ENCODE results near the gene SCAPER. TPM values are rescaled to one million over a fixed set of nuclear protein-coding genes. Genes with fewer than 3 reads are reported as not detected.

SCAPER gene
- polyA plus RNA-seq, 1 donor from 2014 or later: 77.1 TPM

GRCh38 chr15:76393614-76394013 lies 511.5 kb downstream of the SCAPER start:
- no peak overlapping the region for H3K27ac ChIP-seq (ENCODE audit: low read length)
- no peak overlapping the region for H2AFZ ChIP-seq (ENCODE audit: low read depth, low read length)
- H3K27me3 ChIP-seq (ENCODE audit: insufficient read depth, low read depth, low read length): no peaks in the 10 kb centered on the region
- no peak overlapping the region for H3K9ac ChIP-seq (ENCODE audit: low read length)
- H3K4me2 ChIP-seq (ENCODE audit: low read length): no peak overlapping the region
- H3K9me2 ChIP-seq (ENCODE audit: insufficient read depth, low read length): no peaks in the 10 kb centered on the region
- no peaks in the 10 kb centered on the region for H4K20me1 ChIP-seq (ENCODE audit: insufficient read depth)
- H3F3A ChIP-seq (ENCODE audit: insufficient read depth, low read length, poor library complexity, severe bottlenecking): no peaks in the 10 kb centered on the region
- TF ChIP-seq EZH2 (IDR thresholded peaks at IDR 0.05; ENCODE audit: borderline replicate concordance, insufficient read depth, low read length, poor library complexity, severe bottlenecking): no peak
- no peaks in the 10 kb centered on the region for H3K79me2 ChIP-seq (replicated peaks; ENCODE audit: insufficient read depth, low read length)
- no peaks in the 10 kb centered on the region for H3K9me3 ChIP-seq (ENCODE audit: low read length)
- H3K36me3 ChIP-seq (ENCODE audit: insufficient read depth, low read length): no peaks in the 10 kb centered on the region
- no peak overlapping the region for H3K4me3 ChIP-seq (ENCODE audit: low read length)

- Histone ChIP-seq H3K9me3 (ENCODE audit: low read length) (no peaks in the 10 kb centered on the region), H3F3A (ENCODE audit: insufficient read depth, low read length, poor library complexity, severe bottlenecking) (no peaks in the 10 kb centered on the region), H3K4me2 (ENCODE audit: low read length) (no peak overlapping the region), H3K9ac (ENCODE audit: low read length) (no peak overlapping the region), H3K4me3 (ENCODE audit: low read length) (no peak overlapping the region), H4K20me1 (ENCODE audit: insufficient read depth) (no peaks in the 10 kb centered on the region), H3K27ac (ENCODE audit: low read length) (no peak overlapping the region), H3K9me2 (ENCODE audit: insufficient read depth, low read length) (no peaks in the 10 kb centered on the region), H3K36me3 (ENCODE audit: insufficient read depth, low read length) (no peaks in the 10 kb centered on the region), H3K79me2 (replicated peaks; ENCODE audit: insufficient read depth, low read length) (no peaks in the 10 kb centered on the region), H3K27me3 (ENCODE audit: insufficient read depth, low read depth, low read length) (no peaks in the 10 kb centered on the region), H2AFZ (ENCODE audit: low read depth, low read length) (no peak overlapping the region)
- TF ChIP-seq SMC3 (conservative IDR thresholded peaks at IDR 0.05; ENCODE audit: poor library complexity) (no peak), REST (IDR thresholded peaks at IDR 0.05; ENCODE audit: borderline replicate concordance) (no peak), MXI1 (conservative IDR thresholded peaks at IDR 0.05; ENCODE audit: poor library complexity, severe bottlenecking) (no peak), EP300 (conservative IDR thresholded peaks at IDR 0.05; ENCODE audit: poor library complexity, severe bottlenecking) (no peak), TAF1 (IDR thresholded peaks at IDR 0.05; ENCODE audit: low read depth) (no peak), RAD21 (conservative IDR thresholded peaks at IDR 0.05) (no peak), POLR2AphosphoS5 (IDR thresholded peaks at IDR 0.05) (no peak), CTCF (IDR thresholded peaks at IDR 0.05; ENCODE audit: poor library complexity, severe bottlenecking) (no peak), EZH2 (IDR thresholded peaks at IDR 0.05; ENCODE audit: borderline replicate concordance, insufficient read depth, low read length, poor library complexity, severe bottlenecking) (no peak)
These were observed 513.3 kb downstream of the SCAPER start for GRCh38 chr15:76391847-76392246.

- Histone ChIP-seq H3K36me3 (ENCODE audit: insufficient read depth, low read length) (no peaks in the 10 kb centered on the region), H3K9ac (ENCODE audit: low read length) (no peak overlapping the region), H3K9me2 (ENCODE audit: insufficient read depth, low read length) (no peaks in the 10 kb centered on the region), H3F3A (ENCODE audit: insufficient read depth, low read length, poor library complexity, severe bottlenecking) (no peaks in the 10 kb centered on the region), H3K27me3 (ENCODE audit: insufficient read depth, low read depth, low read length) (no peaks in the 10 kb centered on the region), H3K4me2 (ENCODE audit: low read length) (no peak overlapping the region), H3K27ac (ENCODE audit: low read length) (no peak overlapping the region), H3K4me3 (ENCODE audit: low read length) (no peak overlapping the region), H3K79me2 (replicated peaks; ENCODE audit: insufficient read depth, low read length) (no peaks in the 10 kb centered on the region), H3K9me3 (ENCODE audit: low read length) (no peaks in the 10 kb centered on the region), H2AFZ (ENCODE audit: low read depth, low read length) (no peak overlapping the region), H4K20me1 (ENCODE audit: insufficient read depth) (no peaks in the 10 kb centered on the region)
- no peak for TF ChIP-seq REST (IDR thresholded peaks at IDR 0.05; ENCODE audit: borderline replicate concordance)
- TF ChIP-seq MXI1 (conservative IDR thresholded peaks at IDR 0.05; ENCODE audit: poor library complexity, severe bottlenecking): no peak
- no peak for TF ChIP-seq EZH2 (IDR thresholded peaks at IDR 0.05; ENCODE audit: borderline replicate concordance, insufficient read depth, low read length, poor library complexity, severe bottlenecking)
- TF ChIP-seq TAF1 (IDR thresholded peaks at IDR 0.05; ENCODE audit: low read depth): no peak
- no peak for TF ChIP-seq RAD21 (conservative IDR thresholded peaks at IDR 0.05)
- TF ChIP-seq EP300 (conservative IDR thresholded peaks at IDR 0.05; ENCODE audit: poor library complexity, severe bottlenecking): no peak
- no peak for TF ChIP-seq POLR2AphosphoS5 (IDR thresholded peaks at IDR 0.05)
- TF ChIP-seq CTCF (IDR thresholded peaks at IDR 0.05; ENCODE audit: poor library complexity, severe bottlenecking): no peak
- no peak for TF ChIP-seq SMC3 (conservative IDR thresholded peaks at IDR 0.05; ENCODE audit: poor library complexity)
These were observed 513.8 kb downstream of the SCAPER start for GRCh38 chr15:76391309-76391708.
